Naive thymus-derived CD4-positive, alpha-beta T cell (primary cell): ENCODE measurements around the gene N4BP3. TPM values are rescaled to one million over a fixed set of nuclear protein-coding genes. Genes with fewer than 3 reads are reported as not detected.

Source experiments
- ATAC-seq: fragments of 150-1000 bp; cut with Tn5 transposase; 2 replicates; pipeline ENCODE4 v1.10.0; 2021; ENCODE audit warnings: mild to moderate bottlenecking, moderate library complexity
- CTCF ChIA-PET: fragments of 350-600 bp; sonication (Branson Sonifier 250); formaldehyde crosslinking; loops from one replicate; lab custom pipeline; 2021; ENCODE audit warnings: antibody characterized with exemption; lab: Charles Lee
- POLR2A ChIA-PET: fragments of 350-600 bp; sonication (Branson Sonifier 250); formaldehyde crosslinking; loops from one replicate; lab custom pipeline; 2021; ENCODE audit warnings: antibody characterized with exemption, inconsistent platforms; lab: Charles Lee
- DNase-seq, 9 donors: peaks; one replicate each; pipeline versions ENCODE4 v3.0.0 to v3.0.0-alpha.2; 2020 to 2022; ENCODE audit warnings: mixed read lengths in 1 of 9
- H3K27ac ChIP-seq: one replicate; pipeline ENCODE4 v1.7.0; 2013; ENCODE audit warnings: mild to moderate bottlenecking, low read depth, low read length, moderate library complexity
- H3K27me3 ChIP-seq, 2 donors: one replicate each; pipeline ENCODE4 v1.7.0; 2013; ENCODE audit warnings: low read length in 2 of 2, mild to moderate bottlenecking in 2 of 2, moderate library complexity in 2 of 2; ENCODE audit not compliant: control insufficient read depth in 2 of 2, insufficient read depth in 2 of 2
- H3K36me3 ChIP-seq, 3 experiments: 1 replicate in 2 of 3; 2 replicates in 1 of 3; pipeline ENCODE4 v1.7.0; 2013; ENCODE audit warnings: low read length in 3 of 3, mild to moderate bottlenecking in 3 of 3, moderate library complexity in 1 of 3; ENCODE audit not compliant: insufficient read depth in 3 of 3, control insufficient read depth in 2 of 3
- H3K4me1 ChIP-seq, 2 donors: one replicate each; pipeline ENCODE4 v1.7.0; 2013; ENCODE audit warnings: low read length in 2 of 2, mild to moderate bottlenecking in 2 of 2, moderate library complexity in 1 of 2; ENCODE audit not compliant: control insufficient read depth in 2 of 2, insufficient read depth in 2 of 2
- H3K4me3 ChIP-seq: 2 replicates; pipeline ENCODE4 v1.7.0; 2013; ENCODE audit warnings: mild to moderate bottlenecking, low read length
- H3K9me3 ChIP-seq, 3 experiments: 1 replicate in 2 of 3; 2 replicates in 1 of 3; pipeline ENCODE4 v1.7.0; 2013; ENCODE audit warnings: low read length in 3 of 3; ENCODE audit not compliant: control insufficient read depth in 2 of 3
- H3K27ac Mint-ChIP-seq, 9 donors: one replicate each; pipeline ENCODE4 v1.8.0; 2020 to 2022; ENCODE audit warnings: mixed read lengths in 9 of 9, mild to moderate bottlenecking in 8 of 9, moderate library complexity in 5 of 9, inconsistent platforms in 2 of 9
- H3K27me3 Mint-ChIP-seq, 5 donors: one replicate each; pipeline ENCODE4 v1.8.0; 2021 to 2022; ENCODE audit warnings: mixed read lengths in 5 of 5, mild to moderate bottlenecking in 1 of 5
- H3K36me3 Mint-ChIP-seq, 5 donors: one replicate each; pipeline ENCODE4 v1.8.0; 2020 to 2022; ENCODE audit warnings: mixed read lengths in 5 of 5, mild to moderate bottlenecking in 3 of 5, inconsistent platforms in 1 of 5
- H3K4me1 Mint-ChIP-seq, 7 donors: one replicate each; pipeline ENCODE4 v1.8.0; 2020 to 2022; ENCODE audit warnings: mixed read lengths in 7 of 7, mild to moderate bottlenecking in 3 of 7, inconsistent platforms in 1 of 7
- H3K4me3 Mint-ChIP-seq, 10 donors: one replicate each; pipeline ENCODE4 v1.8.0; 2020 to 2022; ENCODE audit warnings: mild to moderate bottlenecking in 10 of 10, mixed read lengths in 10 of 10, moderate library complexity in 6 of 10, inconsistent platforms in 2 of 10
- H3K9me3 Mint-ChIP-seq, 11 donors: one replicate each; pipeline ENCODE4 v1.8.0; 2020 to 2022; ENCODE audit warnings: mixed read lengths in 11 of 11, mild to moderate bottlenecking in 4 of 11, inconsistent platforms in 1 of 11, moderate library complexity in 1 of 11
- intact Hi-C, 2 donors: fragments of 100-400 bp; cut with micrococcal nuclease; formaldehyde crosslinking; loops; one replicate each; pipeline ENCODE4 v1.15.1; 2023
- polyA plus RNA-seq, 2 donors: library from polyadenylated mRNA; unstranded; fragments of 300-500 nt; fragmentation: Illumina TruSeq; gene quantifications; one replicate each; pipeline ENCODE4 v1.2.3, GENCODE V29; 2021
- total RNA-seq, 6 experiments: library from RNA in 5 of 6; stranded (reverse) in 5 of 6; gene quantifications; 1 replicate in 5 of 6; 2 replicates in 1 of 6; pipeline ENCODE4 v1.2.3 and lab custom pipeline; 2021 to 2026

The N4BP3 gene
- total and polyA plus RNA-seq, 7 experiments from 2014 or later = 0.19 to 3.5 (median 1.1) TPM

DNA sequence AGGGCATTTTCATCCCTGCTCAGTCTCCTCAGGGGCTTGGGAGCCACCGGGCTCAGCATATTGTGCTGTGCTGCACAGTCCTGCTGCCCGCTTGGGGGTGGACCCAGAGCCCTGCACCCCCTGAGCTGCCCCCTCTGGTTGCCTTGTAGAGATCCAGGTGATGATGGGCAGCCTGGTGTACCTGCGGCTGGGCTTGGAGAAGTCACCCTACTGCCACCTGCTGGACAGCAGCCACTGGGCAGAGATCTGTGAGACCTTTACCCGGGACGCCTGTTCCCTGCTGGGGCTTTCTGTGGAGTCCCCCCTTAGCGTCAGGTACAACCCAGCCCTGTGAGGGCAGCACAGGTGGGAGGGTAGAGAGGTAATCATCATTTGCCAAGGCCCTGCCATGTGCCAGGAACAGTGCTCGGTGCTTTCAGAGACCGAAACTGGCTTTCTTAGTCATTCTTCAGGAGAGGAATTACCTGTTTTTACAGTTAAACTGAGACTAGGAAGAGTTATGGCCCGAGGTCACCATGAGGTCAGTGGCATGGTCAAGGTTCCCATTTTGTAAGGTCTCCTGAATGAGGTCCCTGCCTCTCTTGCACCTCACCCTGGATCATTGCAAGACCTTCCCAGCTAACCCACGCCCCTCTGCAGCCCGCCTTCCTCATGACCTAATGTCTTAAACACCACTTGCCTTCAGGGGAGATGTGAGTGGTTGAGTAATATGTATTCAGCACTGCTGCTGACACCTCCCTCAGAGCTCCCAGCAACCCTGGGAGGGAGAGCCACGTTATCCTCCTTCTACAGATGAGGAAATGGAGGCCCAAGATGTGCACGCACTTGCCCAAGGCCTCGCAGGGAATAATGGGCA, 32.9 kb downstream of the N4BP3 start:
- Histone ChIP-seq H3K9me3 (no peaks in the 10 kb centered on the region), H3K36me3 (peaks cover 0 to 90% (median 28%) of the 10 kb centered on the region in 3 experiments), H3K27me3 (no peaks in the 10 kb centered on the region), H3K27ac (no peak overlapping the region), H3K4me1 (no peaks in the 10 kb centered on the region), H3K4me3 (no peak overlapping the region)
- no peak overlapping the region for H3K4me3 Mint-ChIP-seq
- peaks cover 0 to 30% (median 16%) of the 10 kb centered on the region in 5 donors for H3K36me3 Mint-ChIP-seq
- H3K4me1 Mint-ChIP-seq = peaks cover 4 to 28% (median 13%) of the 10 kb centered on the region in 7 donors
- H3K9me3 Mint-ChIP-seq = no peaks in the 10 kb centered on the region
- intact Hi-C loops = loop anchor here (1.0 kb wide), 3 partner anchors 18 to 70 kb away; no protein-coding TSS in a partner anchor
- peak overlapping the region in 4 of 9 donors; percentile 6 to 68 (median 51) for H3K27ac Mint-ChIP-seq
- peak; percentile 90 for ATAC-seq
- H3K27me3 Mint-ChIP-seq = no peaks in the 10 kb centered on the region
- CTCF ChIA-PET = interaction anchor here (0.6 to 11.5 kb wide), 8 partner anchors 10 to 71 kb away, joined by 3 to 117 read pairs (median 3); no protein-coding TSS in a partner anchor
- POLR2A ChIA-PET = interaction anchor here (0.6 to 3.9 kb wide), 5 partner anchors 16 to 71 kb away, joined by 3 to 14 read pairs (median 3); no protein-coding TSS in a partner anchor
- DNase-seq = peak; percentile 51 to 76 (median 68)

DNA sequence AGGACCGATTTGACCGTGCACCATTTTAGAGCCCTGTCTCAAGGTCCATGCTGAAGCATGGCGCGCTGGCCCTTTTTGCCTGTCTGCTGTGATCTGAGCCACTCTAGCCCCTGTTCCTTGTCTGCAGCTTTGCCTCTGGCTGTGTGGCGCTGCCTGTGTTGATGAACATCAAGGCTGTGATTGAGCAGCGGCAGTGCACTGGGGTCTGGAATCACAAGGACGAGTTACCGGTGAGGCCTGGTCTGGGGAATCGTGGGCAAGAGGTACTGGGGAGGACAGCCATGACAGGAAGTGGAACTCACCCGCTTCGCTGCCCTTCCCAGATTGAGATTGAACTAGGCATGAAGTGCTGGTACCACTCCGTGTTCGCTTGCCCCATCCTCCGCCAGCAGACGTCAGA, 34.1 kb downstream of the N4BP3 start:
- Histone ChIP-seq H3K4me3 (no peak overlapping the region), H3K9me3 (no peaks in the 10 kb centered on the region), H3K27ac (no peak overlapping the region), H3K4me1 (peaks cover 3 to 5% of the 10 kb centered on the region in 2 donors), H3K27me3 (no peaks in the 10 kb centered on the region), H3K36me3 (peaks cover 0 to 84% (median 24%) of the 10 kb centered on the region in 3 experiments)
- Mint-ChIP-seq H3K9me3 (no peaks in the 10 kb centered on the region), H3K4me3 (no peak overlapping the region), H3K4me1 (peaks cover 12 to 38% (median 21%) of the 10 kb centered on the region in 7 donors), H3K27ac (no peak overlapping the region), H3K36me3 (peaks cover 0 to 25% (median 9%) of the 10 kb centered on the region in 5 donors), H3K27me3 (no peaks in the 10 kb centered on the region)
- POLR2A ChIA-PET = interaction anchor here (1.0 kb wide), 1 partner anchor 71 kb away, joined by 3 read pairs; no protein-coding TSS in a partner anchor
- intact Hi-C loops = no loop called here
- no peak for ATAC-seq
- CTCF ChIA-PET = interaction anchor here (0.9 to 11.5 kb wide), 3 partner anchors 11 to 72 kb away, joined by 3 to 117 read pairs (median 3); no protein-coding TSS in a partner anchor
- DNase-seq = no peak

DNA sequence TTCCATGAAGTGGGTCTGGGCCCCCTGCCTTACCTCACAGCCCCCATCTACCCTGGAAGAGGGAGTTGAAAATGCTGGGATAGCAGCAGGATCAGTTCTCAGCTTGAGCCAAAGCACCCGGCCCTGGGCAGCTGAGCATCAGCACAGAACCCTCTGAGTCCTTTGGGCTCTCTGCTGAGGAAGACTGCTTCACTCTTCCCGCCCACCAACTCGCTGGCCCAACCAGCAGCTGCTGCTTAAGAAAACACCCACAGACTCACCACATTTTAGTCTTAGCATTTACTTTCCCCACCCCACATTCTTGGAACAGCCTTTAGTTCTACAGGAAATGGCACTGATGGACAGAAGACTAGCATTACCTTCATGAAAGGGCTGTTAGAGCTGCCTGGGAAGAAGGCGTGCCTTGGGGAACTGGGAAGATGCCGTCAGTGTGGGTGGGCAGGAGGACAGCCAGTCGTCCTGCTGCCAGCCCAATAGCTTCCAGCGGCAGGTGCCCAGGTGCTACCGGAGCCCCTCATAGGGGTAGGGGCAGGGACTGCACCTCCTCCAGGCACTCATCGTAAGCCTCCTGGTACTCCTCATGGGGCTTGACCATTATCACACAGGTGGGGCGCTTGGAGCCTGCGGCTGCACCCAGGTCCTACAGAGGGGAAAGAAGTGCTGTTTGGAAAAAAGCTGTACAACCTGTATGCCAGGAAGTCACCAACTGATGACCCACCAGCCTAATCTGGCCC, 36.0 kb downstream of the N4BP3 start:
- ChIA-PET POLR2A (interaction anchor here (0.7 to 1.1 kb wide), 2 partner anchors 21 to 29 kb away, joined by 3 to 5 read pairs; no protein-coding TSS in a partner anchor), CTCF (interaction anchor here (0.8 to 11.5 kb wide), 6 partner anchors 8 to 74 kb away, joined by 3 to 117 read pairs (median 4); no protein-coding TSS in a partner anchor)
- peak overlapping the region in 6 of 9 donors; percentile 23 to 72 (median 36) for H3K27ac Mint-ChIP-seq
- ATAC-seq = no peak
- H3K4me3 Mint-ChIP-seq = no peak overlapping the region
- peaks cover 0 to 1% (median 0%) of the 10 kb centered on the region in 5 donors for H3K27me3 Mint-ChIP-seq
- Histone ChIP-seq H3K4me3 (no peak overlapping the region), H3K27me3 (no peaks in the 10 kb centered on the region), H3K4me1 (peaks cover 11 to 18% of the 10 kb centered on the region in 2 donors), H3K27ac (no peak overlapping the region), H3K9me3 (no peaks in the 10 kb centered on the region), H3K36me3 (peaks cover 0 to 64% (median 22%) of the 10 kb centered on the region in 3 experiments)
- H3K9me3 Mint-ChIP-seq = no peaks in the 10 kb centered on the region
- intact Hi-C loops = no loop called here
- peaks cover 13 to 52% (median 35%) of the 10 kb centered on the region in 7 donors for H3K4me1 Mint-ChIP-seq
- H3K36me3 Mint-ChIP-seq = peaks cover 0 to 21% (median 9%) of the 10 kb centered on the region in 5 donors
- DNase-seq = no peak

DNA sequence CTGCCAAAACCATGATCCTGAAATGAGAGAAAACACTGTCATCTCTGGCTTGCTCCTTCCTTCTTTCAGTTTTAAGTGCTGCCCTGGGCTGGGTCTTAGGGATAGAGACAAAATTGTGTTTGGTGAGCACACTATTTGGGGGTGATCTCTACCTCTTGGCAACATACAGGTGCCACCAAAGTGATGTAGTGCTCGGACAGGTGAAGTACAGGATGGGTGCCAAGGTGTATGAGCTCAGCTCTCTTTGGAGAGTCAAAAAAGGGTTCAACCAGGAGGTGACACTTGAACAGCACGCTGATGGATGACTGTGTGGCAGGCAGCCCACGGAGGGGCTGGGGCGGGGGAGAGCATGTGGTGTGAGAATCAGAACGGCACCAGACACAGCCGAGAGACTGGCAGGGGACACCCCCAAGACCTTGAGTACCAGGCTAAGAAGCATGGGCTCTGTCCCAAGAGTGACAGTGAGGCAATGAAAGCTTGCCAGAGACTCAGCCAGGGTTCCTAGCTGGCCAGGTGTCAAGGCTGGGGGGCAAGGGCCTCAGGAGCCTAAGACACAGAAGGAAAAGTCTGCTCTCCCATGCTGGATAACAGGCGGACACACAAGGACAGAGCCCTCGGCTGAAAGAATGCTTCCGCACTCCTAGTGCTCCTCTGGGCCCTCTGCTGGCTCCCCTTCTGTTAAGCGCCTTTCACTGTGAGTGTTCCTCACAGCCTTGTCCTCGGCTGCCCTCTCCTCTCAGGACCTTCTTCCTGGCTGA, 37.8 kb downstream of the N4BP3 start:
- intact Hi-C loops = loop anchor here (5.0 to 10.0 kb wide), 4 partner anchors 39 to 1646 kb away; partner anchors contain the start of genes B4GALT7 (in 1 of the 2) and N4BP3 (in 1 of the 2)
- peak overlapping the region; percentile 72 for H3K27ac ChIP-seq
- no peak overlapping the region for H3K4me3 ChIP-seq
- peak overlapping the region in 7 of 10 donors; percentile 33 to 67 (median 61) for H3K4me3 Mint-ChIP-seq
- ChIA-PET POLR2A (interaction anchor here (1.0 kb wide), 1 partner anchor 75 kb away, joined by 4 read pairs; no protein-coding TSS in a partner anchor), CTCF (interaction anchor here (0.5 to 11.5 kb wide), 3 partner anchors 36 to 80 kb away, joined by 3 to 117 read pairs (median 3); no protein-coding TSS in a partner anchor)
- peaks cover 0 to 53% (median 17%) of the 10 kb centered on the region in 3 experiments for H3K36me3 ChIP-seq
- peak overlapping the region in 8 of 9 donors; percentile 55 to 87 (median 76) for H3K27ac Mint-ChIP-seq
- no peaks in the 10 kb centered on the region for H3K27me3 ChIP-seq
- H3K27me3 Mint-ChIP-seq = peaks cover 0 to 1% (median 0%) of the 10 kb centered on the region in 5 donors
- peaks cover 13 to 53% (median 38%) of the 10 kb centered on the region in 7 donors for H3K4me1 Mint-ChIP-seq
- peaks cover 11 to 18% of the 10 kb centered on the region in 2 donors for H3K4me1 ChIP-seq
- ATAC-seq (no peak), DNase-seq (no peak)
- H3K9me3 Mint-ChIP-seq = no peaks in the 10 kb centered on the region
- H3K9me3 ChIP-seq = no peaks in the 10 kb centered on the region
- peaks cover 0 to 17% (median 9%) of the 10 kb centered on the region in 5 donors for H3K36me3 Mint-ChIP-seq

DNA sequence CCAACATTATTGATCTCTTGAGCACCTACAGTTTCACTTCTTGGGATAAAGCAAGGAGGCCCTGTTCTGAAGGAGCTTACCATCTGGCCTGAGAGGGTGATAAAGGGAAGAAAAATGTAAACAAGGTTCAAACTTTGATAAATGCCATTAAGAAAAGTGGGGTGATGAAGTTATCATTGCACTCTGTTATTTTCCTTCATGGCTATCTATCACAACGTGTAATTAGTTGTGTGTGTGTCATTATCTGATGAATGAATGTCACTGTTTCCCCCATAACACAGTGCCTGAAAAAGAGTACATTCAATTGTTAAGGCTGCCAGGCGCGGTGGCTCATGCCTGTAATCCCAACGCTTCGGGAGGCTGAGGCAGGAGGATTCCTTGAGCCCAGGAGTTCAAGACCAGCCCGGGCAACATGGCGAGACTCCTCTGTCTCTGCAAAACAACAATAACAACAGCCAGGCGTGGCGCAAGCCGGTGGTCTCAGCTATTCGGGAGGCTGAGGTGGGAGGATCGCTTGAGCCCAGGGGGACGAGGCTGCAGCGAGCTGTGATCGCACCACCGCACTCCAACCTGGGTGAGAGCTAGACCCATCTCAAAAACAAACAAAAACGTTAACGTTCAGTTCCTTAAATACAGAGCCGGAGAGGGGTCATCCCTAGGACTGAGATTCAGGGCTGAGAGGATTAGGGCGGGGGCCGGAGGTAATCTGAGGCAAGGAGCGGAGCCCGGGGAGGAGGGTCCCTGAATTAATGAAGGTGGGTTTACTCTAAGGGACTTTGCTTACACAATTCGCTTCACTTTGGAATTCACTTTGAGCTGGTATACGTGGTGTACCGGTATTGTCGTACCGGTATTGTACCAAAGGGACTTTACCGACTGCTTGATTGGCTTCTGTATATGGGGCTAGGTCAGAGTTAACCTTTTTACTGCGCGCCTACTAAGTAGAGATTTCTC, 39.4 kb downstream of the N4BP3 start:
- H3K4me1 Mint-ChIP-seq = peaks cover 13 to 49% (median 38%) of the 10 kb centered on the region in 7 donors
- no peak for DNase-seq
- peak overlapping the region; percentile 88 to 98 (median 96) for H3K4me3 Mint-ChIP-seq
- POLR2A ChIA-PET = interaction anchor here (0.5 to 1.9 kb wide), 10 partner anchors 9 to 1734 kb away, joined by 3 to 11 read pairs (median 3); partner anchors contain the start of gene RMND5B
- H3K27me3 ChIP-seq = no peaks in the 10 kb centered on the region
- peak overlapping the region; percentile 85 for H3K4me3 ChIP-seq
- H3K4me1 ChIP-seq = peaks cover 11 to 18% of the 10 kb centered on the region in 2 donors
- peaks cover 0 to 15% (median 8%) of the 10 kb centered on the region in 5 donors for H3K36me3 Mint-ChIP-seq
- H3K27ac ChIP-seq = peak overlapping the region; percentile 72
- H3K36me3 ChIP-seq = peaks cover 0 to 37% (median 8%) of the 10 kb centered on the region in 3 experiments
- peaks cover 0 to 1% (median 0%) of the 10 kb centered on the region in 5 donors for H3K27me3 Mint-ChIP-seq
- intact Hi-C loops = loop anchor here (1.0 to 10.0 kb wide), 11 partner anchors 22 to 1645 kb away; partner anchors contain the start of genes N4BP3 (in 2 of the 2), B4GALT7 (in 1 of the 2), FAM193B (in 1 of the 2) and HNRNPAB (in 1 of the 2)
- ATAC-seq = no peak
- H3K9me3 ChIP-seq = no peaks in the 10 kb centered on the region
- CTCF ChIA-PET = interaction anchor here (0.6 to 3.6 kb wide), 3 partner anchors 14 to 77 kb away, joined by 4 to 18 read pairs (median 9); no protein-coding TSS in a partner anchor
- H3K27ac Mint-ChIP-seq = peak overlapping the region; percentile 55 to 96 (median 87)
- no peaks in the 10 kb centered on the region for H3K9me3 Mint-ChIP-seq
